Activated CD4-positive, alpha-beta T cell treated with anti-CD3 and anti-CD28 coated beads, Interleukin-2, amount 10 ng/mL, durations not matched to agents 24 days and 14 days (primary cell): ENCODE data around the gene RTN3. TPM values are rescaled to one million over a fixed set of nuclear protein-coding genes. Genes with fewer than 3 reads are reported as not detected.

Experiments
- DNase-seq: peaks from one replicate; pipeline ENCODE4 v3.0.0; 2022
- H3K27ac Mint-ChIP-seq: one replicate; pipeline ENCODE4 v1.8.0; 2022; ENCODE audit warnings: mild to moderate bottlenecking, mixed read lengths
- H3K27me3 Mint-ChIP-seq: one replicate; pipeline ENCODE4 v1.8.0; 2022; ENCODE audit warnings: mixed read lengths
- H3K36me3 Mint-ChIP-seq: one replicate; pipeline ENCODE4 v1.8.0; 2022; ENCODE audit warnings: low read depth, mild to moderate bottlenecking, mixed read lengths
- H3K4me1 Mint-ChIP-seq: one replicate; pipeline ENCODE4 v1.8.0; 2021; ENCODE audit warnings: mixed read lengths
- H3K4me3 Mint-ChIP-seq: one replicate; pipeline ENCODE4 v1.8.0; 2022; ENCODE audit warnings: mild to moderate bottlenecking, moderate library complexity, mixed read lengths
- H3K9me3 Mint-ChIP-seq: one replicate; pipeline ENCODE4 v1.8.0; 2021; ENCODE audit warnings: mixed read lengths
- intact Hi-C: fragments of 100-400 bp; cut with micrococcal nuclease; formaldehyde crosslinking; loops from one replicate; pipeline ENCODE4 v1.15.1; 2023
- total RNA-seq: library from RNA; stranded (reverse); gene quantifications from 2 replicates; pipeline ENCODE4 v1.2.3, GENCODE V29; 2022

The RTN3 gene
- total RNA-seq, 1 donor from 2014 or later = 54.2 TPM

DNA sequence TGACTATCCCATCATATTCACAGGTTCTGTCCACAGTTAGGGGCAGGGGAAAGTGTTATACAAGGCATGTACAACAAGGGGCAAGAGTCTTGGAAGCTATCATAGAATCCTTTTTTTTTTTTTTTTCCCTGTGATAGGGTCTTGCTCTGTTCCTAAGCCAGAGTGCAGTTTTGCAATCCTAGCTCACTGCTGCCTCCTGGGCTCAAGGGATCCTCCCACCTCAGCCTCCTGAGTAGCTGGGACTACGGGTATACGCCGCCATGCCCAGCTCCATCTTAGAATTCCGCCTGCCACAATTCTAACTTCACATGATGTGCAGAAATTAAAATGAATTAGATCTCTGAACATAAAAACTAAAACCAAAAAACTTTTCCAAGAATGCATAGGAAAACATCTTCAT, 55.6 kb downstream of the RTN3 start:
- Mint-ChIP-seq H3K36me3 (no peaks in the 10 kb centered on the region), H3K4me3 (no peak overlapping the region), H3K4me1 (peaks cover 2% of the 10 kb centered on the region), H3K27me3 (no peaks in the 10 kb centered on the region), H3K9me3 (no peaks in the 10 kb centered on the region), H3K27ac (no peak overlapping the region)
- no peak for DNase-seq
- intact Hi-C loops = loop anchor here (10.0 kb wide), 1 partner anchor 102 kb away; no protein-coding TSS in a partner anchor

GRCh38 chr11:63737718-63738117, 56.4 kb downstream of the RTN3 start:
- Mint-ChIP-seq H3K27ac (no peak overlapping the region), H3K4me3 (no peak overlapping the region), H3K36me3 (no peaks in the 10 kb centered on the region), H3K9me3 (no peaks in the 10 kb centered on the region), H3K27me3 (no peaks in the 10 kb centered on the region), H3K4me1 (peaks cover 2% of the 10 kb centered on the region)
- intact Hi-C loops = loop anchor here (1.0 to 10.0 kb wide), 3 partner anchors 66 to 259 kb away; partner anchors contain the start of gene ATL3
- no peak for DNase-seq

DNA sequence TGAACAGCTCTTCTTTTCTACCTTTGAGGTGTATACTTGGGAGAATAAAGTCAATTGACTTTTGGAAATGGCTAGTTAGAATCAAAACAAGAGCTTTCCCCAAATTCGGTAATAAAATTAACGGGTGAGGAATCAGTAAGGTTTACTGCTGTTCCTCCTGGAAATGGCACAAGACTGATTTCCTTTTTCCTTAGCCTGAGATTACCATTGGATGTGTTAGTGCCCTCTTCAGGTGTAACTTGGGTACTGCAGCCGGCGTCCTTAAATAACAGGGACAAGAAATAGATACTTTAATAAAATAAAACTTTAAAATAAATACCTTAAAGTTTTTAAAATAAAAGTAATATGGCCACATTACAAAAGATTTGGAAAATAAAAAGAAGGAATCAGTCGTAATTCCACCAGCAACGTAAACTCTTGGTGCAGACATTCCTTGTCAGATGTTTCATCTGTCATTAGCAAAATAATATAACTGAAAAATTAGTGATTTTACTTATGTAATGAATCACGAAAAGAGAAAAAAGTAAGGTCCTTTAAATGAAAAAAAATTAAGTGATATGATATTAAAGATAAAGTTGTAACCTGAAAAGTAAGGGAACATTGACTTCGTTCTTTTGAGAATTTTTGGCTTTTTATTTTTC, 57.5 kb downstream of the RTN3 start:
- H3K4me3 Mint-ChIP-seq = no peak overlapping the region
- no peaks in the 10 kb centered on the region for H3K9me3 Mint-ChIP-seq
- H3K27ac Mint-ChIP-seq = no peak overlapping the region
- intact Hi-C loops = loop anchor here (1.0 to 10.0 kb wide), 3 partner anchors 68 to 260 kb away; partner anchors contain the start of gene ATL3
- peak; percentile 88 for DNase-seq
- peaks cover 2% of the 10 kb centered on the region for H3K4me1 Mint-ChIP-seq
- H3K36me3 Mint-ChIP-seq = no peaks in the 10 kb centered on the region
- no peaks in the 10 kb centered on the region for H3K27me3 Mint-ChIP-seq

- Mint-ChIP-seq H3K4me3 (no peak overlapping the region), H3K9me3 (no peaks in the 10 kb centered on the region), H3K27ac (no peak overlapping the region), H3K36me3 (peaks cover 2% of the 10 kb centered on the region), H3K4me1 (no peaks in the 10 kb centered on the region), H3K27me3 (no peaks in the 10 kb centered on the region)
- intact Hi-C loops = no loop called here
- DNase-seq = no peak
Measured at GRCh38 chr11:63745304-63746170, 64.2 kb downstream of the RTN3 start.

DNA sequence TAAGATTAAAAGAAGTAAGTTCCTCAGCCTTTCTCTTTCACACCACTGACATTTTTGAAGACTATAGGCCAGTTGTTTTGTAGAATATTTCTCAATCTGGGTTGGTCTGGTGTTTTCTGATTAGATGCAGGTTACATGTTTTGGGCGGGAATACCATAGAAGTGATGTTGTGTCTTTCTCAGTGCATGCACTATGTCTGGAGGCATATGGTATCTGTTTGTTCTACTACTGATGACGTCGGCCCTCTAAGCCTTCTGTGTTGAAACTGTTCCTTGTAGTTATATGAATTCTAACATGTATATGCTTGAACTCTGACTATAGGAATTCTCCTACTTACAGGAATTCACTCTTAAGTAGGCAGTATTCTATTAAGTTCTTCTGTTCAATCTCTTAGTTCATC, 65.7 kb downstream of the RTN3 start:
- no peak overlapping the region for H3K27ac Mint-ChIP-seq
- intact Hi-C loops = no loop called here
- peaks cover 2% of the 10 kb centered on the region for H3K36me3 Mint-ChIP-seq
- no peak overlapping the region for H3K4me3 Mint-ChIP-seq
- no peaks in the 10 kb centered on the region for H3K9me3 Mint-ChIP-seq
- no peaks in the 10 kb centered on the region for H3K27me3 Mint-ChIP-seq
- no peak for DNase-seq
- H3K4me1 Mint-ChIP-seq = no peaks in the 10 kb centered on the region

DNA sequence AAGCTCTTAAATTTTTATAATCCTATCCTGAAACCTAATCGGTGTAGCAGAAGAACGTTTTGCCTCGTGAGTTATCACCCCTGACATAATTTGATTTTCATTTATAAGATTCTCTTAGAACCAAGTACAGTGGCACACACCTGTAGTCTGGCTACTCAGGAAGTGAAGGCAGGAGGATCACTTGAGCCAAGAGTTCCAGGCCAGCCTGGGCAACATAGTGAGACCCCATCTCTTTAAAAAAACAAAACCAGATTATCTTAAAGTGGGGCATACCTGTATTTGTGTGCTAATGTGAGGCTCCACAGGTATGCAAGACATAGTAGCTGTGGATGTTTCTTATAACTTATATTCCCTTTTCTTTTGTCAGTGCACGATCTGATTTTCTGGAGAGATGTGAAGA, 68.3 kb downstream of the RTN3 start:
- Mint-ChIP-seq H3K36me3 (peaks cover 12% of the 10 kb centered on the region), H3K4me3 (no peak overlapping the region), H3K4me1 (no peaks in the 10 kb centered on the region), H3K27me3 (no peaks in the 10 kb centered on the region), H3K9me3 (no peaks in the 10 kb centered on the region), H3K27ac (no peak overlapping the region)
- no peak for DNase-seq
- intact Hi-C loops = no loop called here

DNA sequence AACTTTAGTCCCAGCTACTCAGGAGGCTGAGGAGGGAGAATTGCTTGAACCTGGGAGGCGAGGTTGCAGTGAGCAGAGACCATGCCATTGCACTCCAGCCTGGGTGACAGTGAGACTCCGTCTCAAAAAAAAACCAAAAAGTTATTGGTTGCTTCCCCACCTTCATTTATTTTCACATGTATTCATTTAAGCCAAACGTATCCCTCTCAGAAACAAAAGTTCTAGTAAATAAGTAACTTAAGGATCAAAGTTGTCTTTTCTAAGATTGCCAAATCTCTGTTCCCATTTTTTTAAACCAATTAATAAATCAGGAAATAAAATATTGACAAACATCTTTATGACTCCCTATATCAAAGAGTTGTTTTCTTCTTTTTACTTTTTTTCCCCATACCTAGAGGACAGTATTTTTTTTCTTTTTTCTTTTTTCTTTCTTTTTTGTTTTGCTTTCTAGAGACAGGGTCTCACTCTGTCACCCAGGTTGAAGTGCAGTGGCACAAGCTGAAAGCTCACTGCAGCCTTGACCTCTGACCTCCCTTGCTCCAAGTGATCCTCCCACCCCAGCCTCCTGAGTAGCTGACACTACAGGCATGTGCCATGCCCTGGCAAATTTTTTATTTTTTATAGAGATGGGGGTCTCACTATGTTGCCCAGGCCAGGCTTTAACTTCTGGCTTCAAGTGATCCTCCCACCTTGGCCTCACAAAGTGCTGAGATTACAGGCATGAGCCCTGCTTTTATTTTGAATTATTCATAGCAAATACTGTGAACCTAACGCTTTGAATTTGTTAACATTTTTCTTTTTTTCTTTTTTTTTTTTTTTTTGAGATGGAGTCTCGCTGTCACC, 75.8 kb downstream of the RTN3 start:
- intact Hi-C loops = no loop called here
- Mint-ChIP-seq H3K36me3 (peaks cover 19% of the 10 kb centered on the region), H3K27me3 (no peaks in the 10 kb centered on the region), H3K9me3 (no peaks in the 10 kb centered on the region), H3K4me3 (no peak overlapping the region), H3K27ac (no peak overlapping the region), H3K4me1 (no peaks in the 10 kb centered on the region)
- DNase-seq = no peak

DNA sequence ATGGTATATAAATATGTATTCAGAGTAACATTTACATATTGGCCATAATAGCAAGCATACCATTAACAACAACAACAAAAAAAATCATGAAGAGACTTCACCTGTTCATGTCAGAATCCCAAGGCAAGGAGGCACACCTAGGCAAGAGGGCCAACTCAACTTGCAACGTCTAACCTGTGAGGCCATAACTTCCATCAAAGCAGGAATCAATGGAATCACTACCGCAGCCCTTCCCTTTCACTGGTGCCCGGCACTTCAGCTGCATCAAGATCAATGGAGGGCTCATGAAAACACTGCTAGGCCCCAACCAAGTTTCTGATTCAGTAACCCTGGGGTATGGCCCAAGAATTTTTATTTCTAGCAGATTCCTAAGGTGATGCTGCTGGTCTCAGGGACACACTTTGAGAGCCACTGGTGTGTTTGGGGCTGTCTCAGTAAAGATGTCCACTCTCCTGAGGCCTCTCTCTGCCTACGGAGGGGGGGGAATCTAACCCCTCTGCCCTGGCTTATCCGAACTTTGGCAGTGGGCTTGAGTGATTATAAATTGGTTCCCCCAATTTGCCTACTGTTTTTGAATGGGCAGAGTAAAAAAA, 79.3 kb downstream of the RTN3 start:
- no peaks in the 10 kb centered on the region for H3K4me1 Mint-ChIP-seq
- DNase-seq = no peak
- H3K27ac Mint-ChIP-seq = no peak overlapping the region
- H3K36me3 Mint-ChIP-seq = peaks cover 6% of the 10 kb centered on the region
- intact Hi-C loops = no loop called here
- H3K9me3 Mint-ChIP-seq = no peaks in the 10 kb centered on the region
- H3K4me3 Mint-ChIP-seq = no peak overlapping the region
- no peaks in the 10 kb centered on the region for H3K27me3 Mint-ChIP-seq

DNA sequence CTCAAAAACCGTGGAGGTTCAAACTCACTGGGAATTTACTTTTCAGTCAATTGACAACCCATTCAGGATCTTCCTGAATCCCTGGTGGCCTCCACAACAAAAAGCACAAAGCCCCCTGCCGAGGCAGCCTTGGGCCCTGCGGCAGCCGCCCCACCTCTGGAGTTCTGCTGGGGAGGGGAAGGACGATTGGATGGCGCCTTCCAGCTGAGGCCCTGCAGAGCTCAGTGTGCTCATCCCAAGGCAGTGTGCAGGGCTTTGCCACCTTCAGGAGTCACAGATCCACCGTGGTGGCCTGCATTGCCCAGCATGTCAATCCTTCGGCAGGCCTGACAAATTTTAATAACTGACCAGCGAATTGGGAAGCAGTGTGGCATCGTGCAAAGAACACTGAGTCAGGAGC, 79.9 kb downstream of the RTN3 start:
- H3K27ac Mint-ChIP-seq = no peak overlapping the region
- H3K4me1 Mint-ChIP-seq = no peaks in the 10 kb centered on the region
- H3K27me3 Mint-ChIP-seq = no peaks in the 10 kb centered on the region
- no peak for DNase-seq
- intact Hi-C loops = no loop called here
- peaks cover 4% of the 10 kb centered on the region for H3K36me3 Mint-ChIP-seq
- no peak overlapping the region for H3K4me3 Mint-ChIP-seq
- H3K9me3 Mint-ChIP-seq = no peaks in the 10 kb centered on the region

- intact Hi-C loops = no loop called here
- Mint-ChIP-seq H3K27ac (no peak overlapping the region), H3K4me3 (no peak overlapping the region), H3K27me3 (no peaks in the 10 kb centered on the region), H3K9me3 (no peaks in the 10 kb centered on the region), H3K4me1 (peaks cover under 1% of the 10 kb centered on the region), H3K36me3 (peaks cover 2% of the 10 kb centered on the region)
- DNase-seq = no peak
Measured at GRCh38 chr11:63761931-63762653, 80.8 kb downstream of the RTN3 start.

DNA sequence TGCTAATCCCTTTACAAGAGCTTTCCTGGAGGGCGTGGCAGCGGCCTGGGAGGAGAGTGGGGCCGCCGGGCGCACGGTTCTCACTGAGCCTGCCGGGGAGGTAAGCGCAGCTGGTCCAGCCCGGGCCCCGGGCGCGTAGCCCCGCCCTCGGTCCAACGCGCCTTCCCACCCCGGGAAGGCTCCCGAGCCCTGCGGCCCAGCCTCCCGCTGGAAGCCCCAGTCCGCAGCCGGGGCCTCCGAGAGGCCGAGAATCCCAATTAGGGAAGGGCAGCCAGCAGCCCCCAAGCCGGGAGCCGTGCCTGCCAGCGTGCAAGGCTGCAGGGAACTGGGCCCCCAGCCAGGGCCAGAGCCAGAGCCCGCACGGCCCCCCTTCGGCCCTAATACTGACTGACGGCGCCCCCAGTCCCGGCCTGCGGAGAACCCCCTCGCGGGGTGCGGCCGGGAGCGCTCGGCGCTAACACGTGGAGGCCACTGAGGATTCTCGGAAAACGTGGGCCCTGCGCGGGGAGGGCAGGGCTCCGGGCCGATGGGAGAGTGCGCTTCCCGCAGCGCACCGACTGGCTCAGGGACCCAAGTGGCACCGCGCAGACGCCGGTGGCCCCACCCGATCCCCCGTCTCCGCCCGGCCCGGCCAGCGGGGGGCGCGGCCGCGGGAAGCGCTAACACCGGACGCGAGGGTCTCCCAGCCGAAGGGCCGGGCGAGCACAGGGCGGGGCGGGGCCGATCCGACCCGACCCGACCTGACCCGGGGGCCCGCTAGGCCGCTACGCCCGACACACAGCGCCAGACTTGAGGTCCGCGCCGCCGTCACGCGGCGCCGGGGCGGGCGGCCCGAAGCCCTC, 81.6 kb downstream of the RTN3 start:
- Mint-ChIP-seq H3K4me3 (no peak overlapping the region), H3K9me3 (no peaks in the 10 kb centered on the region), H3K27ac (no peak overlapping the region), H3K4me1 (peaks cover 8% of the 10 kb centered on the region), H3K27me3 (peaks cover 5% of the 10 kb centered on the region), H3K36me3 (no peaks in the 10 kb centered on the region)
- DNase-seq = no peak
- intact Hi-C loops = no loop called here

DNA sequence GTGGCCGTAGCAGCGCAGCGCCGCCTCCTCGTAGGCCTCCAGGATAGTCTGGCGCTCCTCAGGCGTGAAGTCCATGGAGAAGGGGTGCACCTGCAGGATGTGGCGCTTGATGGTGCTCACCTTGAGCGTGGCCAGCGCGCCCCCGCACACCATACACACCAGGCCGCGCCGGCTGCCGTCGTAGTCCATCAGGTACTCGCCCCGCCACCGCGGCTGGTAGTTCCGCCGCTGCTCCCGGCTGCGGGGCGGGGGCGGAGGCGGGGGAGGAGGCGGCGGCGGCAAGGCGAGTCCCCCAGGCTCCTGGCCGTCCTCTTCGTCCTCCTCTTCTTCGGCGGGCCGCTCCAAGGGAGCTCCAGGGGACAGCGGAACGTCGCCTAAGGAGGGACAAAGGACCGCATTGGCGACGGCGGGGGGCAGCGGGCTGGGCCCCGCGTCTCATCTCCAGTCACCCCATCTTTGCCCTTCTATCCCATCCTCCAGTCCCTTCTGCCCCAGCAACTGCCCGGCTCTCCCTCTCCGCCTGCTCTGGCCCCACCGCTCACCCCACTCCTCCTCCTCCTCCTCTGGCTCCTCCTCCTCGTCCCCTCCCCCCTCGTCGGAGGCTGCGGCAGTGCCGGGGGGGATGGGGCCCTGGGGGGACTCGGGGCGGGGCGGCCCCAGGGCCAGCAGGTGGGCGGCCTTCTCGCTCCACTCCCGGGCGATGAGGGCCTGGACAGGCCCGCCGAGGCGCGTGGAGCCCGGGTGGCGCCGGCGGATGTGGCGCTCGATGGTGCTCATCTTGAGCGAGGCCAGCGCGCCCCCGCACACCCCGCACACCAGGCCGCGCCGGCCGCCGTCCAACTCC, 82.4 kb downstream of the RTN3 start:
- no peak overlapping the region for H3K27ac Mint-ChIP-seq
- no peak for DNase-seq
- no peaks in the 10 kb centered on the region for H3K36me3 Mint-ChIP-seq
- no peaks in the 10 kb centered on the region for H3K9me3 Mint-ChIP-seq
- intact Hi-C loops = no loop called here
- peaks cover 5% of the 10 kb centered on the region for H3K27me3 Mint-ChIP-seq
- no peak overlapping the region for H3K4me3 Mint-ChIP-seq
- peaks cover 8% of the 10 kb centered on the region for H3K4me1 Mint-ChIP-seq
